MV-4-11 (cell line): ENCODE results near the gene SLF2.

Source experiments
- DNase-seq: peaks from one replicate; lab custom pipeline; 2025; lab: John Stamatoyannopoulos, UW

Gene SLF2

DNA sequence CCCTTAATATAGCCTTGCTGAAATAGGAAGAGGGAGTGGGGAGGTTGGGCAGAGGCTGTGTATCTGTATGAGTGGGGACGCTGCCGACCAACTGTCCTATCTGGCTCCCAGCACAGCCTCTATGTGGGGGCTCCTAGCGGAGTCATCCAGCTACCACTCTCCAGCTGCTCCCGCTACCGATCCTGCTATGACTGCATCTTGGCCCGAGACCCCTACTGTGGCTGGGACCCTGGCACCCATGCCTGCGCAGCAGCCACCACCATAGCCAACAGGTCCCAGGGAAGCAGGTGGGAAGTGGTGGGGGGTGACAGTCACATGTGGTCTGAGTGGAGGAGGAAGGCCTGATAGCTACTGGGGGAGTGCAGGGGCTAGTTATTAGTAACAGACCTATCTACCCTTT, 67.9 kb downstream of the SLF2 start:
- no peak for DNase-seq

- no peak for DNase-seq
Observed at GRCh38 chr10:100981178-100981772, 68.5 kb downstream of the SLF2 start.

- no peak for DNase-seq
Observed at GRCh38 chr10:100982916-100983830, 70.4 kb downstream of the SLF2 start.

- no peak for DNase-seq
Observed at GRCh38 chr10:100983868-100984671, 71.3 kb downstream of the SLF2 start.

DNA sequence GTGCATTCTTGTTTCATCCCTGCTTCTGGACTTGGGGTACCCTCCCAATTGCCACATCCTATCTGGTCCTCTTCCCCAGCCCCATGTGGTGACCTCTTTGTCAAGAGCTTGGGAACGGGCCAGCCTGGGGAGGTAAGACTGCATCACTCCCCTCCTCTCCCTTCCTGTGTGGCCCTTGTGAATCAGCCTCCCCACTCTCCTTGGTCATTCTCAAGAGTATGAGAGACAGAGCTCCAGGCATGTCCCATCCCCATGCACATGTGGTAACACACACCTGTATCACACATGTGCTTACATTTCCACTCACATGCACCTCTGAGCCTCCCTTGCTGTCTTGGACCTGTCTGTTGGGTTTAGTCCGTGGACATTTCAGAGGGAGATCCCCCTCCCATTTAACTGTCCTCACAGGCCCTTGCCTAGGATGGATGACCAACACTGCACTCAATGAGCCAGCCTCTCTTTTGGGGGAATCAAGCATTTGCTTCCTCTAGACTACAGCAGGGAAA, 72.0 kb downstream of the SLF2 start:
- no peak for DNase-seq

DNA sequence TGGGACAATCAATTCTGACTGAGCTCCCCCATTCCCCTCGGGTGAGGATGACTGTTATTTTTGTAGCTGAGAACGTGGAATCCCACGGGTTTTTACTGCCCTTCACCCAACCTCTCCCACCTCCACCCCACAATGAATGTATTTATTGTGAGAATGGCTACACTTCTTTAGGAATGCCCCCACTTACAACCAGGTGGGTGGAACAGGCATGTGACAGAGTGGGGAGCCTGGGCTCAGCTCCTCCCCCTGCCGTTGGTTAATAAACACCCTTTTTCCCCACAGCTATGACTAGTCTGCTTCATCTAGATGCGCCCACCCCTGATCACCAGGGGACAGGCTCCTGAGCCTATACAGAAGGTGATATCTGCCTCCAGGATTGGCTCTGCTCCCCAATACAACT, 72.6 kb downstream of the SLF2 start:
- DNase-seq, result no peak

GRCh38 chr10:100986623-100986951, 73.8 kb downstream of the SLF2 start:
- DNase-seq, result no peak

GRCh38 chr10:100986952-100987684, 74.4 kb downstream of the SLF2 start, which contains the start of the genes MRPL43 and TWNK:
TSS of gene MRPL43 (minus strand) at chr10:100987497. CDS start at chr10:100987443, 54 bp downstream.
TSS of gene TWNK (plus strand) at chr10:100987543. CDS start at chr10:100988211, 668 bp downstream.
- peak; percentile 66 for DNase-seq

GRCh38 chr10:100987685-100988049, 74.9 kb downstream of the SLF2 start:
- DNase-seq, result no peak

GRCh38 chr10:100988166-100988565, 75.4 kb downstream of the SLF2 start:
- no peak for DNase-seq

GRCh38 chr10:100989088-100989487, 76.3 kb downstream of the SLF2 start:
- DNase-seq, result no peak

DNA sequence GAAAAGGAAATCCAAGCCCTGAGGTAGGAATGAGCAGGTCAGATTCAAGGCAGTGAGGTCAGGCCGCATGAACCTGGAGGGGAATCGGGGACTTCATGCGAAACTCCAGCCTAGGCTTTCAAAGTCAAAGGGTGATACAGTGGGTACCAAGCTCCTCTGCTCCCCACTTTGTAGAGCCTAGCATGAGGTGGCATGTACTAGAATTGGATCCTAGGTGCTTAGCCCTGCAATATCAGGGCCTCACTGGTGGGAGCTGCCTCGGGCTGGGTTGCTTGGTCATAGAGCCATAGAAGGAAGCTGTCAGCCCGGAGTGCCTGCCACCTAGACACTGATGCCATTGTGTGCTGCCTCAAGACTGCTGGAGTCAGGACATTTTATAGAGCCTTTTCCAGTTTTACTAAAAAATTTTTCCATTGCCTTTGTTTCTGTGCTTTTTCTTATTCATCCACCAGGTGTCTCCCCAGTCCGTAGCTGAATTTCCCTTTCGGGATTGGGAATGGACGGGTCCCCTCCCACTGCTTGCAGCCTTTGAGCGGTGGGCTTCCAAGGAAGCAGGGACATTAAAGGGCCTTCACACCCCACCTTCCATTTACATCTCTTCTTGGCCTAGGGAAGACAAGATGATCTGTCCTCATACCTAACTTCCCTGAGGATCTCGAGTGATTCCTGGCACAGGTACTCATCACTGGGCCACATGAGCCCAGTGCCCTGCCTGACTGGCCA, 81.4 kb downstream of the SLF2 start:
- no peak for DNase-seq

DNA sequence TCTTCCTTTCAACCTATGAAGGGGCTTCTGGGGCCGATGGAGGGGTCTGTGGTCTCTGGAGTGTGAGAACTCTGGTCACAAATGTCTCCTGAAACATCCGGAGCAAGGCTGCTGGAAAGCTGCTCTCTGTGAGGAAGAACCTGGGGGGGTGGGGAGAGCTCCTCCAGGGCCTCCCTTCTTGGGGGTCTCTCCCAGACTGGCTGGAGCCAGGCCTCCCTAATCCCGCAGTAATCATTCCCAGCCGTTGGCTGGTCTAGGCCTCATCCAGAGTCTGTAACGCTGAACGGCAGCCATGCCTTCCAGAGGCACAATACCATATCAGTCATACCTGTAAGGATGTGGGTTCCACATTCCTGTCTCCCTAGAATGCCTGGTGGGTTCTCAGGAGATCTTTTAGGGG, 82.4 kb downstream of the SLF2 start:
- no peak for DNase-seq

- DNase-seq, result no peak
Observed at GRCh38 chr10:100996678-100997359, 84.1 kb downstream of the SLF2 start.

GRCh38 chr10:100997360-100998182, 84.8 kb downstream of the SLF2 start:
- peak; percentile 69 for DNase-seq

- peak; percentile 70 for DNase-seq
Observed at GRCh38 chr10:100998183-100998990, 85.6 kb downstream of the SLF2 start.

- peak; percentile 52 for DNase-seq
Observed at GRCh38 chr10:100998991-100999741, 86.4 kb downstream of the SLF2 start.

DNA sequence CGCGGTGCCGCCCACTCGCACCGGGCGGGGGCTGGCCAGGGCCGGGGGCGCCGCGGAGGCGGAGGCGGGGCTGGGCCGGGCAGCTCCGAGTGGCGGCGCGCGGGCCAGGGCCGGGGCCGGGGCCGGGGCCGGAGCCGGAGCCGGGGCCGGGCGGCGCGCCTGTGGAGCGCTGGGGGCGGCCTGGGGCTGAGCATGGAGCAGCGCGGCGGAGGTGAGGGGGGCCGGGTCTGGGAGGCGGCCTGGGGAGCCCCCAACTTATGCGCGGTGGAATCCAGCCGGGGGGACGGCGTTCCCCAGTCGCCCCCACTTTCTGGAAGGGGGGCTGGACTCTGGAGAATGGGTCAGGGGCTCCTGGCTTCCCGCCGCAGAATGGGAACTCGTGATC, 87.0 kb downstream of the SLF2 start, which contains the start of gene LZTS2:
Gene LZTS2, plus strand, starts transcription at position 67 of the 385 bp plus-strand sequence. CDS start 2,731 bp downstream, outside the sequence.
- DNase-seq, result no peak
